ENCODE data around the gene SORCS2.

DNA sequence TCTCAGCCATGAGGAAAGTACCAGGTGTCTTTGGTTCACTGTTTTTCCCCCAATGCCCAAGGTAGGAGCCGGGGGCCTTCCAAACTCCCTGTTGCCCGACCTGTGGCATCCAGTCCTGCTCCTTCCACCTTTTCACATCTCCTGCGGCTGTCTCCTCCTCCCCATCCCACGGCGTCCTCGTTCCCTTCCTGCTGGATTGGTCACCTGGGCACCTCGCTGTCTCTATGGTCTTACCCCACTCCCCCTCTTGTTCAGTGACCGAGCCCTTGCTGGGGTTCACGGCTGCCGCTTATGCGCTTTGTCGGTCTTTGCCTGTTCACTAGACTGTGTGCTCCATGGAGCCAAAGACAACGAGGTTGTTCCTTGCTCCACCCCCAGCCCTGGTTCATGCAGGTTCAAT is 431.1 kb downstream of the SORCS2 start:
- no peak for TF ChIP-seq CTCF (IDR thresholded peaks at IDR 0.05)
- TF ChIP-seq POLR2A (IDR thresholded peaks at IDR 0.05) = no peak

Measured in prostate gland (tissue), 2 donors.